GM19452 (cell line): ENCODE measurements around the gene KCNH2.

Experiments
- ATAC-seq: cut with Tn5 transposase; IDR thresholded peaks from one replicate; pipeline ENCODE4 v1.9.1; 2021; ENCODE audit not compliant: unreplicated experiment

The KCNH2 gene

GRCh38 chr7:150962553-150963399 lies 15.3 kb downstream of the KCNH2 start:
- ATAC-seq: peak; percentile 70

GRCh38 chr7:150962290-150962552 lies 15.9 kb downstream of the KCNH2 start:
- ATAC-seq: no peak

GRCh38 chr7:150961510-150962289 lies 16.4 kb downstream of the KCNH2 start:
- no peak for ATAC-seq

- ATAC-seq: no peak
These were observed 18.1 kb downstream of the KCNH2 start for GRCh38 chr7:150959739-150960734.

- ATAC-seq: no peak
These were observed 19.0 kb downstream of the KCNH2 start for GRCh38 chr7:150959081-150959480.

- ATAC-seq: no peak
These were observed 19.5 kb downstream of the KCNH2 start for GRCh38 chr7:150958597-150958996.

- ATAC-seq: no peak
These were observed 20.0 kb downstream of the KCNH2 start for GRCh38 chr7:150958062-150958552.

GRCh38 chr7:150957133-150958020 lies 20.7 kb downstream of the KCNH2 start:
- ATAC-seq: no peak

GRCh38 chr7:150956395-150957132 lies 21.6 kb downstream of the KCNH2 start:
- no peak for ATAC-seq

GRCh38 chr7:150955519-150956394 lies 22.4 kb downstream of the KCNH2 start:
- no peak for ATAC-seq

GRCh38 chr7:150954986-150955518 lies 23.1 kb downstream of the KCNH2 start:
- ATAC-seq: no peak

- no peak for ATAC-seq
These were observed 23.7 kb downstream of the KCNH2 start for GRCh38 chr7:150954201-150954985.

GRCh38 chr7:150953061-150953997 lies 24.8 kb downstream of the KCNH2 start:
- no peak for ATAC-seq

GRCh38 chr7:150952331-150953050 lies 25.6 kb downstream of the KCNH2 start:
- no peak for ATAC-seq

GRCh38 chr7:150951521-150951920 lies 26.6 kb downstream of the KCNH2 start:
- ATAC-seq: no peak

- no peak for ATAC-seq
These were observed 27.0 kb downstream of the KCNH2 start for GRCh38 chr7:150951181-150951520.
